IPS-NIHi7 (cell line): Measurements from ENCODE around the gene TOMM70.

Source experiments
- DNase-seq: peaks from one replicate; pipeline ENCODE4 v3.0.0; 2012; ENCODE audit warnings: mixed read lengths; ENCODE audit errors: extremely low spot score

TOMM70 gene

GRCh38 chr3:100411091-100411982 is 10.4 kb upstream of the TOMM70 start:
- no peak for DNase-seq

- no peak for DNase-seq
Measured at GRCh38 chr3:100407977-100408532, 7.2 kb upstream of the TOMM70 start.

GRCh38 chr3:100407164-100407563 is 6.3 kb upstream of the TOMM70 start:
- no peak for DNase-seq

- DNase-seq = no peak
Measured at GRCh38 chr3:100404250-100404548, 3.3 kb upstream of the TOMM70 start.

- DNase-seq = no peak
Measured at GRCh38 chr3:100403362-100404249, 2.7 kb upstream of the TOMM70 start.

- no peak for DNase-seq
Measured at GRCh38 chr3:100402891-100403290, 2.0 kb upstream of the TOMM70 start.

GRCh38 chr3:100402256-100402655 is 1.4 kb upstream of the TOMM70 start:
- no peak for DNase-seq

- DNase-seq = no peak
Measured at GRCh38 chr3:100401674-100402041, 769 bp upstream of the TOMM70 start.

- no peak for DNase-seq
Measured at GRCh38 chr3:100400419-100400779, 490 bp downstream of the TOMM70 start.

GRCh38 chr3:100399341-100400071 is 1.4 kb downstream of the TOMM70 start:
- DNase-seq = no peak

GRCh38 chr3:100396967-100397366 is 3.9 kb downstream of the TOMM70 start:
- no peak for DNase-seq

GRCh38 chr3:100395679-100396431 is 5.0 kb downstream of the TOMM70 start:
- no peak for DNase-seq

- DNase-seq = no peak
Measured at GRCh38 chr3:100389025-100389424, 11.9 kb downstream of the TOMM70 start.

- DNase-seq = no peak
Measured at GRCh38 chr3:100386437-100387074, 14.3 kb downstream of the TOMM70 start.

GRCh38 chr3:100384733-100385525 is 16.0 kb downstream of the TOMM70 start:
- no peak for DNase-seq

GRCh38 chr3:100376301-100376700 is 24.6 kb downstream of the TOMM70 start:
- DNase-seq = no peak

GRCh38 chr3:100374521-100374920 is 26.4 kb downstream of the TOMM70 start:
- no peak for DNase-seq

GRCh38 chr3:100370756-100371155 is 30.1 kb downstream of the TOMM70 start:
- DNase-seq = no peak

- DNase-seq = no peak
Measured at GRCh38 chr3:100368441-100368840, 32.4 kb downstream of the TOMM70 start.

- no peak for DNase-seq
Measured at GRCh38 chr3:100366424-100366823, 34.5 kb downstream of the TOMM70 start.
